Activated T-cell treated with anti-CD3 and anti-CD28 coated beads for 4 hours (primary cell): Measurements from ENCODE around the gene CPNE5.
A peak's percentile ranks its signal among the peaks of the same experiment; 100 is the strongest.
"Not testable (repeated sequence)": the region's sequence is repeated elsewhere in the genome, so short reads cannot be mapped to it uniquely, and the experiment has no call there.

Source experiments
- DNase-seq: peaks from one replicate; pipeline ENCODE4 v3.0.0-alpha.2; 2020

CPNE5 gene

GRCh38 chr6:36813047-36813446 is 26.2 kb downstream of the CPNE5 start:
- DNase-seq, result not testable (repeated sequence)

- no peak for DNase-seq
Measured at GRCh38 chr6:36809941-36810803, 29.1 kb downstream of the CPNE5 start.

- DNase-seq, result no peak
Measured at GRCh38 chr6:36809156-36809555, 30.1 kb downstream of the CPNE5 start.

- DNase-seq, result no peak
Measured at GRCh38 chr6:36808634-36809033, 30.6 kb downstream of the CPNE5 start.

- DNase-seq, result no peak
Measured at GRCh38 chr6:36807750-36808149, 31.5 kb downstream of the CPNE5 start.

GRCh38 chr6:36807143-36807542 is 32.1 kb downstream of the CPNE5 start:
- no peak for DNase-seq

- DNase-seq, result no peak
Measured at GRCh38 chr6:36805917-36806316, 33.3 kb downstream of the CPNE5 start.

- DNase-seq, result no peak
Measured at GRCh38 chr6:36805096-36805797, 34.0 kb downstream of the CPNE5 start.

- no peak for DNase-seq
Measured at GRCh38 chr6:36804563-36804962, 34.7 kb downstream of the CPNE5 start.

GRCh38 chr6:36803908-36804307 is 35.3 kb downstream of the CPNE5 start:
- DNase-seq, result no peak

GRCh38 chr6:36803482-36803881 is 35.8 kb downstream of the CPNE5 start:
- no peak for DNase-seq

GRCh38 chr6:36800223-36801076 is 38.8 kb downstream of the CPNE5 start:
- DNase-seq, result no peak

- no peak for DNase-seq
Measured at GRCh38 chr6:36798852-36799251, 40.4 kb downstream of the CPNE5 start.

- no peak for DNase-seq
Measured at GRCh38 chr6:36797653-36798052, 41.6 kb downstream of the CPNE5 start.

- no peak for DNase-seq
Measured at GRCh38 chr6:36797055-36797454, 42.2 kb downstream of the CPNE5 start.

GRCh38 chr6:36794713-36795065 is 44.6 kb downstream of the CPNE5 start:
- DNase-seq, result no peak

GRCh38 chr6:36793913-36794712 is 45.1 kb downstream of the CPNE5 start:
- DNase-seq, result no peak

GRCh38 chr6:36793296-36793912 is 45.8 kb downstream of the CPNE5 start:
- no peak for DNase-seq

GRCh38 chr6:36791521-36792135 is 47.6 kb downstream of the CPNE5 start:
- DNase-seq, result no peak

- no peak for DNase-seq
Measured at GRCh38 chr6:36791085-36791484, 48.2 kb downstream of the CPNE5 start.

- DNase-seq, result peak; percentile 28
Measured at GRCh38 chr6:36788768-36789167, 50.5 kb downstream of the CPNE5 start.

- DNase-seq, result no peak
Measured at GRCh38 chr6:36788186-36788585, 51.1 kb downstream of the CPNE5 start.
